AG09309 (cell line): ENCODE measurements around the gene GLB1L2.

Experiments
- DNase-seq: peaks from one replicate; pipeline ENCODE4 v3.0.0-alpha.2; 2010; ENCODE audit warnings: low read depth
- H3K4me3 ChIP-seq: 2 replicates; pipeline ENCODE4 v1.5.1; 2011; ENCODE audit warnings: mild to moderate bottlenecking, low read depth, low read length, moderate library complexity; ENCODE audit not compliant: control insufficient read depth
- TF ChIP-seq, protein P1 (sequence below): IDR thresholded peaks from 2 replicates; pipeline ENCODE4 v1.5.1; 2011; ENCODE audit warnings: mild to moderate bottlenecking, low read depth, low read length, inconsistent platforms; ENCODE audit not compliant: insufficient read depth, control insufficient read depth; ENCODE audit errors: missing control alignments

GLB1L2 gene

DNA sequence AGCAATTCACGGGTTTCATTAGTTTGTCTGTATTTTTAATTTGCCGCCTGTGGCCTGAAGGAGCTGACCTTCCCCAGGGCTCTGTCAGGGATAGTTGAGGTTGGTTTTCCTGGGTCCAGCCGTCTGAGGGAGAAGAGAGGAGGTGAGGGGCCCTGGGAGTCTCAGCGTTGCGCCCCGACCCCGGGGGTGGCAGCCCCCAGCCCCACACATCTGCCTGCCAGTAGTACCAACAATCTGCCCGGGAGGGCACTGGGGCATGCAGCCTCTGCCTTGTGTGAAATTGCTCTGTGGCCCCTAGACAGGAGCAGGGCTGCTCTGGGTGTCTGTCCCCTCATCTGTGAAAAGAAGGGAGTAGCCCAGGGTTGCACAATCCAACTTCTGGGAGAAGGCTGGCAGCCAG, 73.6 kb downstream of the GLB1L2 start:
- DNase-seq = no peak
- no peak overlapping the region for H3K4me3 ChIP-seq
- TF ChIP-seq, protein P1, sequence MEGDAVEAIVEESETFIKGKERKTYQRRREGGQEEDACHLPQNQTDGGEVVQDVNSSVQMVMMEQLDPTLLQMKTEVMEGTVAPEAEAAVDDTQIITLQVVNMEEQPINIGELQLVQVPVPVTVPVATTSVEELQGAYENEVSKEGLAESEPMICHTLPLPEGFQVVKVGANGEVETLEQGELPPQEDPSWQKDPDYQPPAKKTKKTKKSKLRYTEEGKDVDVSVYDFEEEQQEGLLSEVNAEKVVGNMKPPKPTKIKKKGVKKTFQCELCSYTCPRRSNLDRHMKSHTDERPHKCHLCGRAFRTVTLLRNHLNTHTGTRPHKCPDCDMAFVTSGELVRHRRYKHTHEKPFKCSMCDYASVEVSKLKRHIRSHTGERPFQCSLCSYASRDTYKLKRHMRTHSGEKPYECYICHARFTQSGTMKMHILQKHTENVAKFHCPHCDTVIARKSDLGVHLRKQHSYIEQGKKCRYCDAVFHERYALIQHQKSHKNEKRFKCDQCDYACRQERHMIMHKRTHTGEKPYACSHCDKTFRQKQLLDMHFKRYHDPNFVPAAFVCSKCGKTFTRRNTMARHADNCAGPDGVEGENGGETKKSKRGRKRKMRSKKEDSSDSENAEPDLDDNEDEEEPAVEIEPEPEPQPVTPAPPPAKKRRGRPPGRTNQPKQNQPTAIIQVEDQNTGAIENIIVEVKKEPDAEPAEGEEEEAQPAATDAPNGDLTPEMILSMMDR = no peak

DNA sequence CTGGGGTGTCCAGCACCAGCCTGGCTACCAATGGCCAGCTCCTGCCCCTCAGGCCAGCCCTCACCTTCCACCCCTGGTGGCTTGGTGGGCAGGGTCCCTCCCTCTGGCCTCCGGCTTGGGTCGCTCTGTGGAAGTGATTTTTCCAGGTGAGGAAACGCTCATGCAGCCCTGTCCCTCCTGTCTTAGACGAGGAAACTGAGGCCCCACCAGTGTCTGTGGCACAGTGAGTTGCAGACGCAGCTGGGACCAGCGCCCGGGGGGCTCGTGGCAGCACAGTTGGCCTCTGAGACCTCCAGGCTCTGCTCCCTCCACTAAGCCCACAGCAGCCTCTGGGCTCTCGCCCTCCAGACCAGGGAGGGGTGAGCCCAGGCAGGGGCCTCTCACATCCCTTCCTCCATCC, 74.1 kb downstream of the GLB1L2 start:
- TF ChIP-seq, protein P1 = no peak
- H3K4me3 ChIP-seq = no peak overlapping the region
- DNase-seq = no peak

- no peak for DNase-seq
- no peak overlapping the region for H3K4me3 ChIP-seq
- TF ChIP-seq, protein P1 = no peak
Measured at GRCh38 chr11:134406264-134407185, 74.7 kb downstream of the GLB1L2 start.

DNA sequence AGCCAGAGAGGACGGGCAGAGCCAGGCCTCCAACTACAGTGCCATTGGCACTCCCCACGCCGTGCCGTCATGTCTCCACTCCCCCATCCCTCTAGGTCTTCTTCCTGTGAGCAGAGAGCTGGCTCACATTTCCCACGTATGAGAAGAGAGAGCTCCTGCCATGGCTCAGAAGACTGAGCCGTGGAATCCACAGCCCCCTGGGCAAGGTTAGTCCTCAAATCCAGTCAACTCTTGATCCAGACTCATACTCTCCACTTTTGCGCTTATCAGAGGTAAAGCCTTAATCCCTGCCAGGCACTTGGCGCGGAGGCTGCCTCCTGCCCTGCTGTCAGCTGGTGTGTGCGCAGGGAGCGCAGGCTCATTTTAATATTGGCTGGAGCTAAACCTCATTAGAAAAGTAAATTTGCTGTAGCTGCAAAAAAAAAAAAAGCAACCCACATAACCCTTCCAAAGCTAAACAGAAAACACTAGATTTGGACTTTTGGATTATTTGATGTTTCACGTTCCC, 75.6 kb downstream of the GLB1L2 start:
- no peak for DNase-seq
- TF ChIP-seq, protein P1 = no peak
- H3K4me3 ChIP-seq = no peak overlapping the region

GRCh38 chr11:134407923-134408322, 76.1 kb downstream of the GLB1L2 start:
- H3K4me3 ChIP-seq = no peak overlapping the region
- TF ChIP-seq, protein P1 = no peak
- DNase-seq = no peak

DNA sequence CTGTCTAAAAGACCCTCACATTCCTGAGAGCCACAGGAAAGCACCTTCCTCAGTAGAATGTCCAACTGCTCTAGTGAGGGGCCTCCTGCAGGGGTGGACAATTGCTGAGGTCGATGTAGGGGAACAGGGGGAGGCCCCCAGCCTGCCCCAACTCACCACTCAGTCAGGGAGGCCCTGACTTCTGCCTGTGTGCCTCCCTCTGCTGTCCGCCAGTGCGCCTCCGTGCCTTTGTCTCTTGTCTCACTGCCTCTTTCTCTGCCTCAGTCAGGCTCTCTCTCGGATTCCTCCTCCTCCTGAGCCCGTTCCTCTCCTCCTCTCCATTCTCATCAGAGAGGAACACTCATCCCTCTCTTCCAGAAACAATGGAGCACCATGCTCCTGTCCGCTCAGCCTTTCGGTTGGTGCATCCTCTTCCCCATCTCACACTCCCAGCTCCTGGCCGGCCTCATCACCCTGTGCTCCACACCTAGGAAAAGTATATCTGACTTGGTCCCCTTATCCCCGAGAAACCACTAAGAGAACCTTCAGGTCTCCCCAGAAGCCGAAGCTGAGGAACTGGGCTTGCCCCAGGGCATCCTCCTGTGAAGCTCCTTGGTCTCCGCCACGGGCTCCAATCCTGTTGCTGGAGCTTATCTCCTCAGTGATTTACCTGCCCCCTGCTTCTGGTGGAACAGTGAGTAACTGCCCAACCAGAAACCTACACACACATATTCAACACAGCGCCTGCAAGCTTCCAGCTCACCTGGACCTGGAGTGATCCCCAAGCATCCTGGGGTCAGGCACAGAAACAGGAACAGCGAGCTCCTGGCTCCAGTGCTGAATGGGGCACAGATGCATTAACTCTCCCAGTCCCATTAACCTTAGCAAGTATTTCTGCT, 78.0 kb downstream of the GLB1L2 start:
- TF ChIP-seq, protein P1 = no peak
- no peak overlapping the region for H3K4me3 ChIP-seq
- no peak for DNase-seq
